HepG2 (cell line): ENCODE data around the gene BAHCC1.

Experiments used
- ARHGAP35 ChIP-seq: sonication (generic); formaldehyde crosslinking; IDR thresholded peaks from 2 replicates; pipeline ENCODE4 v1.9.0; 2022; ENCODE audit warnings: mild to moderate bottlenecking, inconsistent platforms, moderate library complexity, missing genetic modification reagents, borderline replicate concordance
- NCOA5 ChIP-seq: sonication (generic); formaldehyde crosslinking; IDR thresholded peaks from 2 replicates; pipeline ENCODE4 v1.4.0; 2020; ENCODE audit warnings: missing genetic modification reagents
- ZFP82 ChIP-seq: sonication (generic); formaldehyde crosslinking; IDR thresholded peaks from 2 replicates; pipeline ENCODE4 v1.5.1; 2020; ENCODE audit warnings: mild to moderate bottlenecking, missing genetic modification reagents, borderline replicate concordance
- ZNF17 ChIP-seq: sonication (generic); formaldehyde crosslinking; IDR thresholded peaks from 2 replicates; pipeline ENCODE4 v1.5.0; 2020; ENCODE audit warnings: mild to moderate bottlenecking, missing genetic modification reagents
- ZNF530 ChIP-seq: sonication (generic); formaldehyde crosslinking; IDR thresholded peaks from 2 replicates; pipeline ENCODE4 v1.5.0; 2020; ENCODE audit warnings: low read depth, mild to moderate bottlenecking, missing genetic modification reagents
- TF ChIP-seq, protein P1 (sequence below): sonication (generic); formaldehyde crosslinking; IDR thresholded peaks from 2 replicates; pipeline ENCODE4 v1.5.0; 2020; ENCODE audit warnings: mild to moderate bottlenecking, missing genetic modification reagents, moderate library complexity

GRCh38 chr17:81486199-81486810 lies 91.0 kb downstream of the BAHCC1 start:
- TF ChIP-seq, protein P1, sequence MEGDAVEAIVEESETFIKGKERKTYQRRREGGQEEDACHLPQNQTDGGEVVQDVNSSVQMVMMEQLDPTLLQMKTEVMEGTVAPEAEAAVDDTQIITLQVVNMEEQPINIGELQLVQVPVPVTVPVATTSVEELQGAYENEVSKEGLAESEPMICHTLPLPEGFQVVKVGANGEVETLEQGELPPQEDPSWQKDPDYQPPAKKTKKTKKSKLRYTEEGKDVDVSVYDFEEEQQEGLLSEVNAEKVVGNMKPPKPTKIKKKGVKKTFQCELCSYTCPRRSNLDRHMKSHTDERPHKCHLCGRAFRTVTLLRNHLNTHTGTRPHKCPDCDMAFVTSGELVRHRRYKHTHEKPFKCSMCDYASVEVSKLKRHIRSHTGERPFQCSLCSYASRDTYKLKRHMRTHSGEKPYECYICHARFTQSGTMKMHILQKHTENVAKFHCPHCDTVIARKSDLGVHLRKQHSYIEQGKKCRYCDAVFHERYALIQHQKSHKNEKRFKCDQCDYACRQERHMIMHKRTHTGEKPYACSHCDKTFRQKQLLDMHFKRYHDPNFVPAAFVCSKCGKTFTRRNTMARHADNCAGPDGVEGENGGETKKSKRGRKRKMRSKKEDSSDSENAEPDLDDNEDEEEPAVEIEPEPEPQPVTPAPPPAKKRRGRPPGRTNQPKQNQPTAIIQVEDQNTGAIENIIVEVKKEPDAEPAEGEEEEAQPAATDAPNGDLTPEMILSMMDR (CRISPR knock-in tag), result no peak
- TF ChIP-seq ZFP82 (CRISPR knock-in tag) (no peak), ARHGAP35 (CRISPR knock-in tag) (no peak), ZNF17 (CRISPR knock-in tag) (no peak), ZNF530 (CRISPR knock-in tag) (no peak), NCOA5 (CRISPR knock-in tag) (no peak)
